HUES6 (cell line): ENCODE results near the gene TMEM200C.

ENCODE experiments used
- H3K27ac ChIP-seq: 2 replicates; pipeline ENCODE4 v1.7.0; 2013; ENCODE audit warnings: low read depth, mild to moderate bottlenecking, low read length, inconsistent platforms
- H3K27me3 ChIP-seq: 2 replicates; pipeline ENCODE4 v1.6.1; 2013; ENCODE audit warnings: low read length; ENCODE audit not compliant: control insufficient read depth, insufficient read depth
- H3K36me3 ChIP-seq: 2 replicates; pipeline ENCODE4 v1.6.1; 2013; ENCODE audit warnings: low read length; ENCODE audit not compliant: control insufficient read depth, insufficient read depth
- H3K4me1 ChIP-seq: 2 replicates; pipeline ENCODE4 v1.6.1; 2013; ENCODE audit warnings: low read length; ENCODE audit not compliant: control insufficient read depth, insufficient read depth
- H3K4me3 ChIP-seq: 2 replicates; pipeline ENCODE4 v1.5.1; 2013; ENCODE audit warnings: low read depth, low read length
- H3K9ac ChIP-seq: one replicate; pipeline ENCODE4 v1.6.1; 2013; ENCODE audit warnings: mild to moderate bottlenecking, low read length
- H3K9me3 ChIP-seq: 2 replicates; pipeline ENCODE4 v1.6.1; 2013; ENCODE audit warnings: low read depth, low read length; ENCODE audit not compliant: control insufficient read depth, insufficient read depth

Gene TMEM200C

DNA sequence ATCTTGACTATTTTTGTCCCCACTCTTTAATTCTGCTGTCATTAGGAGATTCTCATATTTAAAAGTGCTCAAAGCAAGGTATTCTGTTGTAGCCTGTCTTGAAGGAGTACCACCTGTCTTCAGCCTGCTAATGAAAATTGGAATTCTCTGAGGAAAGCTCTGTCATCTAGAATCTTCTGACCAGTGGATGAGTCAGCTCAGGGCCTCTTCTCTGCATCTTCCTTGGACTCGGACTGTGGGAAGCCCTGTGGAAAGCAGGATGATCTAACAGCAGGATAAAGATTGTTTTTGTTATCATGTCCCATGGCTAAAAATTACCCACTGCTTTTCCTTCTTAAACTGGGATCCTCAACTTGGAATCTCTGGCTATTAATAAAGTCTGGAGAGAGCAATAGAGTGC, 18.7 kb upstream of the TMEM200C start:
- Histone ChIP-seq H3K9me3 (no peaks in the 10 kb centered on the region), H3K36me3 (no peaks in the 10 kb centered on the region), H3K4me3 (no peak overlapping the region), H3K27ac (no peak overlapping the region), H3K9ac (no peak overlapping the region), H3K27me3 (no peaks in the 10 kb centered on the region), H3K4me1 (peaks cover 4% of the 10 kb centered on the region; the same call in 1 of the 2 replicates)

DNA sequence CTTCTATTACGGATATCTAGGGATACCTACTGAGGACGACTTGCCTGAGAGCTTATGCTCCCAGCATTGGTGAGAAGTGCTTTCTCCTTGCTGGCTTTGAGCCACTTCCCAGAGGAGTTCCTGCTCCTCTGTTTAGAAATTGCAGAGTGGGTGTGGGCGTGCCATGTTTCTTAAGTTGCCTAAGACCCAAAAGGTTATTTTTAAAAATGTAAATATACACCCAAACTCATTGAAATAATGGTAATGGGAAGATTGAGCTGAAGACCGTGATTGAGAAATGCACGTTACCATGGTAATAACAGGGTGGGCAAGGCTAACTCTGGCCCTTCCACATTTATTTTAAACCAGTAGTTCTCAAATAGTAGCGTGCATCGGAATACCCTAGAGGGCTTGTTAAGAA, 17.2 kb upstream of the TMEM200C start:
- H3K27me3 ChIP-seq, result no peaks in the 10 kb centered on the region
- peaks cover 4% of the 10 kb centered on the region; the same call in 1 of the 2 replicates for H3K4me1 ChIP-seq
- no peaks in the 10 kb centered on the region for H3K9me3 ChIP-seq
- H3K9ac ChIP-seq, result no peak overlapping the region
- H3K36me3 ChIP-seq, result no peaks in the 10 kb centered on the region
- no peak overlapping the region for H3K27ac ChIP-seq
- H3K4me3 ChIP-seq, result no peak overlapping the region

GRCh38 chr18:5909125-5909524, 13.8 kb upstream of the TMEM200C start:
- Histone ChIP-seq H3K9ac (no peak overlapping the region), H3K36me3 (no peaks in the 10 kb centered on the region), H3K27me3 (no peaks in the 10 kb centered on the region), H3K27ac (no peak overlapping the region), H3K9me3 (no peaks in the 10 kb centered on the region), H3K4me1 (peaks cover 4% of the 10 kb centered on the region; the same call in 1 of the 2 replicates), H3K4me3 (no peak overlapping the region)

GRCh38 chr18:5903386-5903785, 8.1 kb upstream of the TMEM200C start:
- H3K27me3 ChIP-seq, result peaks cover under 1% of the 10 kb centered on the region; the same call in 1 of the 2 replicates
- H3K4me1 ChIP-seq, result no peaks in the 10 kb centered on the region
- no peak overlapping the region for H3K27ac ChIP-seq
- no peaks in the 10 kb centered on the region for H3K36me3 ChIP-seq
- no peak overlapping the region for H3K4me3 ChIP-seq
- no peaks in the 10 kb centered on the region; the same call in 1 of the 2 replicates for H3K9me3 ChIP-seq
- no peak overlapping the region for H3K9ac ChIP-seq

- H3K9me3 ChIP-seq, result no peaks in the 10 kb centered on the region; the same call in 1 of the 2 replicates
- H3K36me3 ChIP-seq, result no peaks in the 10 kb centered on the region
- H3K27ac ChIP-seq, result no peak overlapping the region
- H3K9ac ChIP-seq, result no peak overlapping the region
- H3K27me3 ChIP-seq, result peaks cover 28% of the 10 kb centered on the region
- H3K4me1 ChIP-seq, result peaks cover 12% of the 10 kb centered on the region
- no peak overlapping the region for H3K4me3 ChIP-seq
Observed at GRCh38 chr18:5900262-5900661, 4.9 kb upstream of the TMEM200C start.

DNA sequence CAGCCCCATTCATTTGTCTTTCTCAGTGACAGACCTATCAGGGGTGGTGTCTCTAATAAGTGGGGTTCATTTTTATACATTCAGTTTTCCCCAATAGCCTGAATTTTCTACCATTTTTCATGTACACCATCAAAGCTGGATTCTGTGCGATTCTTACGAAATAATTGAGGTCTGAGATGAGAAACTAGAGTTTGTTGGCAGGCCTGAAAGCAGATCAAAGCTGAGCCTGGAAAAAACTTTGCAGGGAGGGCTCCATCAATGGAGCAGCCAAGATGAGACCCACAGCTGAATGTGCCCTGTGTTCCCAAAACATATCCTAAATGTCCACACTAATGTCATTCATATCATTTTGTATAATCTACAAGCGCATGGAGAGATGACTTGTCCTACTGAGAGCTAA, 4.5 kb upstream of the TMEM200C start:
- H3K9me3 ChIP-seq, result no peaks in the 10 kb centered on the region; the same call in 1 of the 2 replicates
- peaks cover 12% of the 10 kb centered on the region for H3K4me1 ChIP-seq
- no peak overlapping the region for H3K9ac ChIP-seq
- no peaks in the 10 kb centered on the region for H3K36me3 ChIP-seq
- peaks cover 29% of the 10 kb centered on the region for H3K27me3 ChIP-seq
- no peak overlapping the region for H3K4me3 ChIP-seq
- no peak overlapping the region for H3K27ac ChIP-seq

DNA sequence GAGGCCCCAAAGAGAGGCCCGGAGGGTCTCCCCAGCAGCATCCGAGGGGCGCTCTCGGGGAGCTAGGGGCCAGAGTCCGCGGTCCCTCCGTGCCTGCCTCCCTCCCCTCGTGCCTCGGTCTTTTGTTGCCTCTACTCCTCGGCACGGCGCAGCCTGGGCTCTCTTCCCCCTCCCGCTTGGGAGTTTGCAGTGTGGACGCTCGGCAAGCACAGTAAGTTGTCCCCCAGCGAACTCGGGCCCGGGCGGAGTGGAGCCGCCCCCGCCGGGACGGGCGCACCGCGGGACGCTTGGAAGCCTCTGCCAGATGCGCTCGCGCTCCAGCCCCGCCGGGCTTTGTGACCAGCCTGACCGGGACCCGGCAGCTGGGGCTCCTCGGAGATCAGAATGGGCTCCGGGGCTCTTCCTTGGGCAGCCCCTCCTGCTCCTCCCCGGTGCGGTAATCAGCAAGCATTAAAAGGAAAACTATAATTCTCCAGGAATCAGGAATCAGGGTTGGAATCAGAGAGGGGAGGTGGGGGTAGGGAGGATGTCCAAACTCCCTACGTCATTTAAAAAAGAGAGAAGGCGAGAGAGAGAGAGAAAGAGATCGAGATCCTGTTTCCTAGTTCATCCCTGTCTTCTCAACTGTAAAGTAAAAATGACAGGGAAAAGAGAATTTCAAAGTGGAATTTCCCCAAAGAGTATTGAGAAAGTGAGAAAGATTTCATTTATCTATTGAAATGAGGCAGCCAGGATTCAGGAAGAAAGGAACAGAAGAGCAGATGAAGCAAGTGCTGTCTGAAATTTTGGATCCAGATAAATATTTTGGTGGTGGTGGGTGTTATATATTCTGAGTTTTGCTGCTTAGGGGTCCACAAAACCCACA, 786 bp upstream of the TMEM200C start:
- Histone ChIP-seq H3K9ac (peak overlapping the region; percentile 57), H3K4me3 (peak overlapping the region; percentile 79), H3K4me1 (peaks cover 35% of the 10 kb centered on the region), H3K27ac (no peak overlapping the region), H3K36me3 (no peaks in the 10 kb centered on the region), H3K27me3 (peaks cover 66% of the 10 kb centered on the region), H3K9me3 (no peaks in the 10 kb centered on the region; the same call in 1 of the 2 replicates)

- H3K27ac ChIP-seq, result no peak overlapping the region; the same call in 1 of the 2 replicates
- peak overlapping the region; percentile 68 for H3K9ac ChIP-seq
- H3K4me3 ChIP-seq, result peak overlapping the region; percentile 83
- H3K36me3 ChIP-seq, result no peaks in the 10 kb centered on the region
- no peaks in the 10 kb centered on the region; the same call in 1 of the 2 replicates for H3K9me3 ChIP-seq
- peaks cover 35% of the 10 kb centered on the region for H3K4me1 ChIP-seq
- H3K27me3 ChIP-seq, result peaks cover 78% of the 10 kb centered on the region
Observed at GRCh38 chr18:5894611-5895298, 567 bp downstream of the TMEM200C start.

- H3K27ac ChIP-seq, result no peak overlapping the region
- peaks cover 83% of the 10 kb centered on the region for H3K27me3 ChIP-seq
- no peaks in the 10 kb centered on the region for H3K9me3 ChIP-seq
- H3K9ac ChIP-seq, result peak overlapping the region; percentile 63
- H3K36me3 ChIP-seq, result no peaks in the 10 kb centered on the region
- peak overlapping the region; percentile 83 for H3K4me3 ChIP-seq
- H3K4me1 ChIP-seq, result peaks cover 35% of the 10 kb centered on the region
Observed at GRCh38 chr18:5893956-5894610, 1.2 kb downstream of the TMEM200C start.

DNA sequence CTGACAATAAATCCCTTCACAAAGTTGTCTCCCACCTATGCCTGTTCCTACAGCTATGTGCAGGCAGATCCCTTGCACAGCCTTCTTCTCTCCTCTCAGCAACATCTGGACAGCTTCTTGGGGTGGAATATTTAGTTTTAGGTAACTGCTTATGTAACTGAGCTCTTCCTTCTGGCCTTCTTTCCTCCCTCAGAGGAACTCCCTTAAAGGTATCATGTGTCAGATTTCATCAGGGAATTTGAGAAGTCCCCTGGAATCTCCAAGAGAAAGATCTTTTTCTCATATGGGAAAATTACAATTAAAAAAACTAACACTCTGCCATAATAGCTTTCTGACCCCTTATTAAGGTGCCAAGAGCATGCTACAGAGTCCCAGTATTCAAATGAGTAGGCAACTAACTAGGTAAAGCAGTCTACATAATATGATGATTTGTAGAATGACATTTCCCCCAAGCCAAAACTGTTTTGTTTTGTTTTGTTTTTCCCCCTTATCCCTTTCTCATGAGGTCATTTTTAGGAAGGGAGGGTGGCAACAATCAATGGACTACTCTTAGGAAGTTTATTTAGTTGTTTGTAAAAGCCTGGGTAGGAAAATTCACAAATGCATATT, 2.4 kb downstream of the TMEM200C start:
- Histone ChIP-seq H3K4me1 (peaks cover 35% of the 10 kb centered on the region), H3K27ac (no peak overlapping the region), H3K4me3 (no peak overlapping the region), H3K27me3 (peaks cover 78% of the 10 kb centered on the region), H3K9ac (no peak overlapping the region), H3K36me3 (no peaks in the 10 kb centered on the region), H3K9me3 (no peaks in the 10 kb centered on the region)
